A204.1 (cell line): ENCODE measurements around the gene ZNF438.

Source experiments
- FAIRE-seq: peaks from 2 replicates; lab custom pipeline; 2012; peaks lifted over from hg19 to GRCh38; lab: Jason Lieb, UNC

Gene ZNF438

GRCh38 chr10:31013331-31013730, 18.3 kb downstream of the ZNF438 start:
- no peak for FAIRE-seq

- no peak for FAIRE-seq
Measured at GRCh38 chr10:31011665-31012022, 20.0 kb downstream of the ZNF438 start.

- no peak for FAIRE-seq
Measured at GRCh38 chr10:31011017-31011664, 20.5 kb downstream of the ZNF438 start.

GRCh38 chr10:31010062-31010461, 21.6 kb downstream of the ZNF438 start:
- no peak for FAIRE-seq

- FAIRE-seq = no peak
Measured at GRCh38 chr10:31005895-31006294, 25.8 kb downstream of the ZNF438 start.

GRCh38 chr10:31004611-31005193, 27.0 kb downstream of the ZNF438 start:
- FAIRE-seq = no peak

GRCh38 chr10:31001740-31002139, 29.9 kb downstream of the ZNF438 start:
- FAIRE-seq = no peak

- FAIRE-seq = no peak
Measured at GRCh38 chr10:31000867-31001266, 30.8 kb downstream of the ZNF438 start.

- no peak for FAIRE-seq
Measured at GRCh38 chr10:31000071-31000782, 31.4 kb downstream of the ZNF438 start.

GRCh38 chr10:30999070-30999712, 32.5 kb downstream of the ZNF438 start:
- FAIRE-seq = no peak

GRCh38 chr10:30997536-30998235, 34.0 kb downstream of the ZNF438 start:
- no peak for FAIRE-seq

- no peak for FAIRE-seq
Measured at GRCh38 chr10:30996481-30997005, 35.1 kb downstream of the ZNF438 start.

- no peak for FAIRE-seq
Measured at GRCh38 chr10:30995081-30995770, 36.4 kb downstream of the ZNF438 start.

- no peak for FAIRE-seq
Measured at GRCh38 chr10:30993155-30993554, 38.5 kb downstream of the ZNF438 start.

- FAIRE-seq = no peak
Measured at GRCh38 chr10:30992681-30993080, 39.0 kb downstream of the ZNF438 start.

- no peak for FAIRE-seq
Measured at GRCh38 chr10:30991647-30992011, 40.0 kb downstream of the ZNF438 start.

- no peak for FAIRE-seq
Measured at GRCh38 chr10:30990971-30991646, 40.6 kb downstream of the ZNF438 start.

GRCh38 chr10:30990351-30990750, 41.3 kb downstream of the ZNF438 start:
- no peak for FAIRE-seq

- FAIRE-seq = no peak
Measured at GRCh38 chr10:30988831-30989435, 42.7 kb downstream of the ZNF438 start.

- FAIRE-seq = no peak
Measured at GRCh38 chr10:30987463-30987862, 44.2 kb downstream of the ZNF438 start.

GRCh38 chr10:30986053-30986555, 45.6 kb downstream of the ZNF438 start:
- FAIRE-seq = no peak
